Body of pancreas (tissue), 4 donors: ENCODE results near the gene LETM1. TPM values are rescaled to one million over a fixed set of nuclear protein-coding genes. Genes with fewer than 3 reads are reported as not detected.
"Not testable (repeated sequence)": the region's sequence is repeated elsewhere in the genome, so short reads cannot be mapped to it uniquely, and the experiment has no call there.

ENCODE experiments used
- ATAC-seq: fragments of 150-250 bp; one replicate; pipeline ENCODE4 v1.9.1; 2016
- DNase-seq, 4 donors: peaks; one replicate each; pipeline ENCODE4 v3.0.0-alpha.2; 2019
- H3K27ac ChIP-seq, 4 donors: fragments of 200-600 bp; sonication (generic); 1 replicate in 3 of 4; 2 replicates in 1 of 4; pipeline versions ENCODE4 v1.5.1 to v1.6.1; 2016 to 2019; ENCODE audit warnings: mild to moderate bottlenecking in 1 of 4, mixed read lengths in 1 of 4, moderate library complexity in 1 of 4
- H3K27me3 ChIP-seq, 2 donors: fragments of 200-600 bp; sonication (generic); one replicate each; pipeline ENCODE4 v1.6.0; 2016; ENCODE audit warnings: mild to moderate bottlenecking in 1 of 2
- H3K36me3 ChIP-seq, 2 donors: fragments of 200-600 bp; sonication (generic); replicated peaks in 1 of 2; 2 replicates each; pipeline ENCODE4 v1.5.1; 2016; ENCODE audit warnings: low read depth in 2 of 2; ENCODE audit not compliant: insufficient read depth in 1 of 2
- H3K4me1 ChIP-seq: fragments of 200-600 bp; sonication (generic); one replicate; pipeline ENCODE4 v1.6.0; 2016
- H3K4me3 ChIP-seq, 2 donors: fragments of 200-600 bp; sonication (generic); 1 replicate in 1 of 2; 2 replicates in 1 of 2; pipeline ENCODE4 v1.5.1; 2016 to 2019
- H3K9me3 ChIP-seq, 3 donors: fragments of 200-600 bp; sonication (generic); 1 replicate in 2 of 3; 2 replicates in 1 of 3; pipeline ENCODE4 v1.5.1; 2016
- CTCF ChIP-seq, 7 experiments: fragments of 450-650 bp in 4 of 7; fragments of 200-600 bp in 3 of 7; sonication (generic) in 3 of 7; IDR thresholded peaks; one replicate each; pipeline ENCODE4 v1.5.1; 2016 to 2019; ENCODE audit warnings: antibody characterized with exemption in 7 of 7
- POLR2A ChIP-seq, 3 donors: fragments of 450-650 bp; IDR thresholded peaks; one replicate each; pipeline ENCODE4 v1.6.1; 2016; ENCODE audit warnings: antibody characterized with exemption in 3 of 3, mild to moderate bottlenecking in 2 of 3
- WGBS, 2 donors: methylation state at CpG; one replicate each; pipeline ENCODE4 v1.1.5; 2017; 5-methylcytosine and 5-hydroxymethylcytosine counted together
- intact Hi-C: fragments of 100-400 bp; cut with DNase I; formaldehyde crosslinking; loops from one replicate; pipeline ENCODE4 v1.15.1; 2023
- total RNA-seq, 2 donors: library from RNA; depleted of rRNA; stranded (reverse); fragments of >200 nt; gene quantifications; one replicate each; pipeline ENCODE4 v1.1.0, GENCODE V29; 2016

Gene LETM1
- total RNA-seq, 2 donors from 2014 or later = 23.3 to 52.4 TPM

GRCh38 chr4:1837069-1837468 lies 18.9 kb downstream of the LETM1 start:
- Histone ChIP-seq H3K27me3 (no peaks in the 10 kb centered on the region), H3K27ac (no peak overlapping the region), H3K36me3 (peaks cover 4 to 51% of the 10 kb centered on the region in 2 donors), H3K4me3 (no peak overlapping the region), H3K4me1 (no peaks in the 10 kb centered on the region), H3K9me3 (no peaks in the 10 kb centered on the region)
- no peak for ATAC-seq
- no peak for DNase-seq
- intact Hi-C loops = no loop called here
- no peak for TF ChIP-seq POLR2A (IDR thresholded peaks at IDR 0.05)
- WGBS, 2 donors = 95 to 96% methylated on average over 10 of the region's 10 CpGs

DNA sequence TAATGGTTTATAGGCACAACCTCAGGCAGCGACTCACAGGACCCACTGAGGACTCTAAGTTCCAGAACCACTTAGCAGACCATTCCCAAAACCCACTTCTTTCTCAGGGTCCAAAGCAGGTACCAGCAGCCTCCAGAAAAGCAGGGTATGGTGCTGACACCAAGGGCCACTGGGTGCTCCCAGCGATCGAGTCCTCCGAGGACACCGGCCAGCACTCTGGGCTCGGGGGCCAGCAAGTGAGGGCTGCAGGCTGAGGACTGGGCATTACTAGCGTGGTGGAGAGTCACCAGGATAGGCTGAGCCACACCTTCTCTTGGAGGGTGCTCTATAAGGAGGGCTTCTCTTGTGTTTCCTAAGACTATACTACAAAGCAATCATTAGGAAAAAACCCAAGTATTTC lies 19.3 kb downstream of the LETM1 start:
- no peak overlapping the region for H3K4me3 ChIP-seq
- H3K36me3 ChIP-seq = peaks cover 4 to 54% of the 10 kb centered on the region in 2 donors
- no peak for DNase-seq
- ATAC-seq = no peak
- WGBS, 2 donors = 88 to 99% methylated on average over 7 of the region's 7 CpGs
- no peak overlapping the region for H3K27ac ChIP-seq
- H3K9me3 ChIP-seq = no peaks in the 10 kb centered on the region
- no peaks in the 10 kb centered on the region for H3K4me1 ChIP-seq
- no peak for TF ChIP-seq CTCF (IDR thresholded peaks at IDR 0.05)
- TF ChIP-seq POLR2A (IDR thresholded peaks at IDR 0.05) = no peak
- no peaks in the 10 kb centered on the region for H3K27me3 ChIP-seq
- intact Hi-C loops = no loop called here

DNA sequence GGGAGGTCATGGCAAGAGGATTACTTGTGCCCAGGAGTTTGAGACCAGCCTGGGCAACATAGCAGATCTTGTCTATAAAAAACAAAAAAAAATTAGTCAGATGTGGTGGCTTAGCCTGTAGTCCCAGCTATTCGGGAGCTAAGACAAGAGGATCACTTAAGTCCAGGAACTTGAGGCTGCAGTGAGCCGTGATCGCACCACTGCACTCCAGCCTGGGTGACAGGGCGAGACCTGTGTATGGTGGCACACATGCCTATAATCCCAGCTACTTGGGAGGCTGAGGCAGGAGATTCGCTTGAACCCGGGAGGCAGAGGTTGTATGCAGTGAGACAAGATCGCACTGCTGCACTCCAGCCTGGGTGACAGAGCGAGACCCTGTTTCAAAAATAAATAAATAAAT lies 20.1 kb downstream of the LETM1 start:
- H3K27me3 ChIP-seq, DNase-seq, H3K4me1 ChIP-seq, intact Hi-C loops, H3K4me3 ChIP-seq, H3K9me3 ChIP-seq, H3K27ac ChIP-seq, ATAC-seq: not testable (repeated sequence)
- WGBS, 2 donors = 92 to 94% methylated on average over 8 of the region's 8 CpGs
- H3K36me3 ChIP-seq = peaks cover 4 to 58% of the 10 kb centered on the region in 2 donors

DNA sequence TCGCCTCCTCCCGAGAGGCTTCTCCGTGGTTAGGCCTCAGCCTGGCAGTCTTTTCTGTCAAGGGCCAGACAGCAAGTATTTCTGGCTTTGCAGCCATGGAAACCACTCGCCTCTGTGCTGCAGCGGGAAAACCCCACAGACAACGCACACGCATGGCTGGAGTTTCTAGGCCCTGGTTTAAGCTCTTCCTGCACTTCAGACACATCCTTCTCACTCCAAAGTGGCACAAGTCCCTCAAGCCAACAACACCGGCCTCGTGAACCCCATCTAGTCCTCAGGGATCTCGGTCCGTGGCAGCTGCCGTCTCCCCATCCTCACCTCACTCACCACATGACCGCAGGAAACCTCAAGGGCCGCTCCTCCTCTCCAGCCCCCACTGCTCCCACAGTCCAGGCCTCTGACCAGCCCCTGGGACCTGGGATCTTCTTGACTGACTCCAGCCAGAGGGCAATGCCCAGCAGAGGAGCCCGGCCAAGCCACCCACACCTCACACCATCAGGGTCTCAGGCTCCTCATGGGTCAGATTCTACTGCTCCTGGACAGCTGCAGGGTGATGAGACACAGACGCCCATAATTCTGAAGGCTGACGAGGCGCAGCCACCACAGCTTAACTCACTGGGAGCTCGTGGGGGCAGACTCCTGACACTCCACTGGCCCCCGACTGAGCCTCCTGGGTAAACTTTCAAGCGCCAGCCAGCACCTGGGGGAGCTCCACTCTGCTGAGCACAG lies 21.7 kb downstream of the LETM1 start:
- no peaks in the 10 kb centered on the region for H3K4me1 ChIP-seq
- no peaks in the 10 kb centered on the region for H3K9me3 ChIP-seq
- ATAC-seq = no peak
- 89 to 90% methylated on average over 13 to 21 of the region's 21 CpGs for WGBS, 2 donors
- H3K36me3 ChIP-seq = peaks cover 1 to 50% of the 10 kb centered on the region in 2 donors
- no peak overlapping the region for H3K27ac ChIP-seq
- no peak overlapping the region for H3K4me3 ChIP-seq
- H3K27me3 ChIP-seq = no peaks in the 10 kb centered on the region
- no peak for DNase-seq
- intact Hi-C loops = no loop called here
- TF ChIP-seq CTCF (IDR thresholded peaks at IDR 0.05) (no peak), POLR2A (IDR thresholded peaks at IDR 0.05) (no peak)

DNA sequence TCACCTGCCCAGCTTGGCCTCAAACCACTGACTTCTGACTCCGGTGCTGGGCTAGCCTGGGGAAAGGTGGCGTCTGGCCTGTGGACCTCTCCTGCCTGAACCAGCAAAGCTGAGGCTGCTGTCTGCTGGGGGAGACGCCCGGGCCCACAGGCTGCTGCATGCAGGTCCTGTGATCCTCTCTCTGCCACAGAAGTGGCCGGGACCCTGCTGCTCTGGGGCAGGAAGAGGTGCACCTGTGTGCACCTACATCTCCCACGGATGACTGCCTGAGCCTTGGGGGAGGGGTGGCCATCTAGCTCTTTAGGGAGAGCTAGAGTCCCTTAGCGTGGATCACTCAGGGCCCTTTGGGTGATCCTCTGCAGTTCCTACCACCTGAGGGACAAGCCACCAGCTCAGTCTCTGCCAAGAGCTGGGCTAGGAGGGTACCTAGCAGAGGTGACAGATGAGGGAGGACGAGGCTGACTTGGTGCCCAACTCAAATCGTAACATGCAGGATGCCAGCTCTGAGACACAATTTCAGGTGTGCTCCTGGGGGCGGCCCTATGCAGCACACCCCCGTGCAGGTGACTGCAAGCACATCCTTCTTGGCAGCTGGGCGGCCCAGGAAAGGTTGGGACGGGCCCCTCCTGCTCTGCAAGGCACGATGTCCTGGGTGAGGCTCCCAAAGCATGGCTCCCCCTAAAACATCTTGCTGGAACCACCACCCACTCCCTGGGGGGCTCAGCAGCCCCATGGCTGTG lies 22.5 kb downstream of the LETM1 start:
- WGBS, 2 donors = 88 to 92% methylated on average over 2 to 13 of the region's 14 CpGs
- DNase-seq (no peak), ATAC-seq (no peak)
- TF ChIP-seq POLR2A (IDR thresholded peaks at IDR 0.05) = no peak
- TF ChIP-seq CTCF (IDR thresholded peaks at IDR 0.05) = no peak
- intact Hi-C loops = no loop called here
- Histone ChIP-seq H3K4me3 (no peak overlapping the region), H3K9me3 (no peaks in the 10 kb centered on the region), H3K4me1 (no peaks in the 10 kb centered on the region), H3K27ac (no peak overlapping the region), H3K27me3 (no peaks in the 10 kb centered on the region), H3K36me3 (peaks cover 0 to 46% of the 10 kb centered on the region in 2 donors)
